PC-3 (cell line): Measurements from ENCODE around the gene C1orf94. TPM values are rescaled to one million over a fixed set of nuclear protein-coding genes. Genes with fewer than 3 reads are reported as not detected.

ENCODE experiments used
- total RNA-seq: library from RNA; depleted of rRNA; stranded (reverse); fragments of >200 nt; gene quantifications from 2 replicates; pipeline ENCODE4 v1.2.3, GENCODE V29; 2014; rRNA removed

Gene C1orf94
- total RNA-seq, 1 experiment from 2014 or later = not detected

Other genes starting within 250 kb of the C1orf94 start
- gene CSMD2, start 11.7 kb upstream of the C1orf94 start, total RNA-seq = not detected in 2 replicates